Fibroblast of mammary gland (primary cell): ENCODE measurements around the gene GCHFR.
A peak's percentile ranks its signal among the peaks of the same experiment; 100 is the strongest.

Source experiments
- DNase-seq: peaks from one replicate; pipeline ENCODE4 v3.0.0-alpha.2; 2010; ENCODE audit warnings: low read depth
- H3K4me3 ChIP-seq: 2 replicates; pipeline ENCODE4 v1.5.1; 2011; ENCODE audit warnings: low read depth, mild to moderate bottlenecking, low read length, moderate library complexity; ENCODE audit not compliant: control insufficient read depth
- TF ChIP-seq, protein P1 (sequence below): conservative IDR thresholded peaks from 2 replicates; pipeline ENCODE4 v1.5.1; 2011; ENCODE audit warnings: low read depth, low read length, inconsistent platforms; ENCODE audit not compliant: control insufficient read depth, insufficient read depth

Gene GCHFR

DNA sequence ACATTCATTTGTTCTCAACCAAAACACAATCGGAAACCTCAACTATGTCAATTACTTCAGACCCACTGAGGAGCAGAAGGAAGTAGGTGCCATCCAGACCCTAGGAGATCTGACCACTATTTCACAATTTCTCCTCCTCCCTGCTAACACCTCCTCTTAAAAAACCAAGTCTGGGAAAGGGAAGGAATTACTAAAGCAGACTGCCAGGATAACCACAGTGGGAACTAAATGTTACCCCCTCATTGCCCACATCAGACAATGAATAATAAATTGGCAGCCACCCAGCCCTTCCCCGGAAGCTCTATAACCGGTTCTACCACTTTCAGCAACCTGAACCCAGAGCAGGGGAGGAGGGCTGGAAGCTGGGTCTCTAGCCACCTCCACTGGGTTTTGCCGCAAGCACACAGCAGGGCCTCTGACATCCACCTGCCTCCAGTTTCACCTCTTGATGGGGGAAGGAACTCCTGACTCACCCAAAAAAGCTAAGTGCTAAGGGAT lies 23.5 kb downstream of the GCHFR start:
- DNase-seq, result peak; percentile 79
- TF ChIP-seq, protein P1, sequence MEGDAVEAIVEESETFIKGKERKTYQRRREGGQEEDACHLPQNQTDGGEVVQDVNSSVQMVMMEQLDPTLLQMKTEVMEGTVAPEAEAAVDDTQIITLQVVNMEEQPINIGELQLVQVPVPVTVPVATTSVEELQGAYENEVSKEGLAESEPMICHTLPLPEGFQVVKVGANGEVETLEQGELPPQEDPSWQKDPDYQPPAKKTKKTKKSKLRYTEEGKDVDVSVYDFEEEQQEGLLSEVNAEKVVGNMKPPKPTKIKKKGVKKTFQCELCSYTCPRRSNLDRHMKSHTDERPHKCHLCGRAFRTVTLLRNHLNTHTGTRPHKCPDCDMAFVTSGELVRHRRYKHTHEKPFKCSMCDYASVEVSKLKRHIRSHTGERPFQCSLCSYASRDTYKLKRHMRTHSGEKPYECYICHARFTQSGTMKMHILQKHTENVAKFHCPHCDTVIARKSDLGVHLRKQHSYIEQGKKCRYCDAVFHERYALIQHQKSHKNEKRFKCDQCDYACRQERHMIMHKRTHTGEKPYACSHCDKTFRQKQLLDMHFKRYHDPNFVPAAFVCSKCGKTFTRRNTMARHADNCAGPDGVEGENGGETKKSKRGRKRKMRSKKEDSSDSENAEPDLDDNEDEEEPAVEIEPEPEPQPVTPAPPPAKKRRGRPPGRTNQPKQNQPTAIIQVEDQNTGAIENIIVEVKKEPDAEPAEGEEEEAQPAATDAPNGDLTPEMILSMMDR, result no peak
- H3K4me3 ChIP-seq, result no peak overlapping the region

DNA sequence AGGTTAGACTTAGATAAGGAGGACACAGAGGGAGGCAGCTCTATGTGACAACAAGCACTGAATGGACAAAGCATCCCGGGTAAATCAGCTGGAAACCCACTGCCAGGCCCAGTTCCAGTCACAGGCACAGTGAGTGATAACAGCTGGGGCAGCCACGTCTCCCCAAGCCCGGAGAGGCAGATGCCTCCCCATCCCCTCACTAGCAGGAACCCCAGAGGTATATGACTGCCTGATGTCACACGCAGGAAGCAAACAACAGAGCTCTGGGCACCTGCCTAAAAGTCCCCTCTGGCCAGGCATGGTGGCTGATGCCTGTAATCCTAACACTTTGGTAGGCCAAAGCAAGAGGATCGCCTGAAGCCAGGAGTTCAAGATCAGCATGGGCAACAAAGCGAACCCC lies 24.1 kb downstream of the GCHFR start:
- TF ChIP-seq, protein P1, result no peak
- H3K4me3 ChIP-seq, result no peak overlapping the region
- no peak for DNase-seq

DNA sequence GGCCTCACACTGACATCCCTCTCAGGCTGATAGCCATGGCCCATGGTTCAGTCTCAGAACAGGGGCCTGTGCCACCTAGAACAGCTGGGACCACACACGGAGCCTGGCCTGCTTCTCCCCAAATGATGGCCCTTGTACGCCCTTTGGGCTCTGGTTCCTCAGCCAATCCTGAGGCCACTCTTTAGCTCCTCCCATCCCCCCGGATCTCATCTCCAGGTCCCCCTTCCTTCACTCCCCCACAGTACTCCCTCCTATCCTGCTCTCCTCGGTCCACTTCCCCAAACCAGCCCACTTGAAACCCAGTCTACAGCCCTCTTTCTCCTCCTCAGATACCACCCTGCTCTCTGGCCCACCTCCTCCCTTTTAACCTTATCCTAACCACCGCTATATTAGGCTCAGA lies 25.3 kb downstream of the GCHFR start:
- no peak overlapping the region for H3K4me3 ChIP-seq
- TF ChIP-seq, protein P1, result no peak
- no peak for DNase-seq

DNA sequence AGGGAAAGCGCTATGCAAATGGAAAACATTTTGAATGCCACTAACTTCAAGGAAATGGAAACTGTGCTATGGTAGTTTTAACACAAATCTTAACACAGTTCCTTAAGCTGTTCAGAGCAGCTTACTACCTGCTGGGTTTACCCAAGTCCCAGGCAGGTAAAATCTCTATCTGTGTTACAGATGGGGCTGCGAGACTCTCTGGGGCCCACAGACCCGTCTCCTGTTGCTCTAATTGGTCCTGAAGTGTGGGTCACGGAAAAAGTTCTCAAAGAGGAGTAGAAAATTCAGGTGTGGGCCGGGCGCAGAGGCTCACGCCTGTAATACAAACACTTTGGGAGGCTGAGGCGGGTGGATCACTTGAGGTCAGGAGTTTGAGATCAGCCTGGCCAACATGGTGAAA lies 26.1 kb downstream of the GCHFR start:
- no peak for DNase-seq
- no peak overlapping the region for H3K4me3 ChIP-seq
- TF ChIP-seq, protein P1, result no peak

DNA sequence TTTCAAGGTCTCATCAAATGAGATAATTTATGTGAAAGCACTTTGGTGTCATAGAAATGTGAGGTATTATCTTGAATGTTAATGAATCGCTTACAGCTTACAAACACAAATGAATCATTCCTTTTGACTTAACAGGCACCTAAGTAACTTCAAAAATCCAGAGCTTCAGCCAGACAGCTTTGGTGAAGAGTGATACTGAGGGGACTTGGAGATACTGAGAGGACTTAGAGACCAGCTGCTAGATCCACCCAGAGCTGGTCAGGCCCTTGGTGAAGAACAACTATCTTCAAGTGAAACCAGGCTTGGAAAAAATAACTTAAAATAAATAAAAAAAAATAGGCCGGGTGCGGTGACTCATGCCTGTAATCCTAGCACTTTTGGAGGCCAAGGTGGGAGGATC lies 26.9 kb downstream of the GCHFR start:
- peak; percentile 27 for DNase-seq
- no peak overlapping the region for H3K4me3 ChIP-seq
- TF ChIP-seq, protein P1, result no peak

DNA sequence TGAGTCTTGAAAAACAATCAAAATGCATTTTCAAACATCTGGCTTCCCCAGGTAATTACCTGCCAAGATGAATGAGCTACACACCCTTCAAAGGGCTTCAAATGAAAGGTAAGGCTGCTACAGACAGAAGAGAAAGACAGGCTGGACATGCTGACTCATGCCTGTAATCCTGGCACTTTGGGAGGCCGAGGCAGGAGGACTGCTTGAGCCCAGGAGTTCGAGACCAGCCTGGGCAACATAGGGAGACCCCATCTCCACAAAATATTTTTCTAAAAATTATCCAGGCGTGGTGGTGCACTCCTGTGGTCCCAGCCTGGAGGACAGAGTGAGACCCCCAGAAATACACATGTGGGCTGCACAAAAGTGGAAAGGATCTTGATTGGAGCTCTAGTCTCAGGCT lies 28.5 kb downstream of the GCHFR start:
- TF ChIP-seq, protein P1, result no peak
- DNase-seq, result no peak
- no peak overlapping the region for H3K4me3 ChIP-seq
